AG10803 (cell line): ENCODE results near the gene CFAP20.

Source experiments
- DNase-seq: peaks from one replicate; pipeline ENCODE4 v3.0.0; 2010; ENCODE audit warnings: low read depth
- H3K4me3 ChIP-seq: 2 replicates; pipeline ENCODE4 v1.5.1; 2011; ENCODE audit warnings: mild to moderate bottlenecking, low read length, control low read depth
- TF ChIP-seq, protein P1 (sequence below): conservative IDR thresholded peaks from 2 replicates; pipeline ENCODE4 v1.5.1; 2011; ENCODE audit warnings: mild to moderate bottlenecking, low read length, control low read depth, inconsistent platforms

The CFAP20 gene

DNA sequence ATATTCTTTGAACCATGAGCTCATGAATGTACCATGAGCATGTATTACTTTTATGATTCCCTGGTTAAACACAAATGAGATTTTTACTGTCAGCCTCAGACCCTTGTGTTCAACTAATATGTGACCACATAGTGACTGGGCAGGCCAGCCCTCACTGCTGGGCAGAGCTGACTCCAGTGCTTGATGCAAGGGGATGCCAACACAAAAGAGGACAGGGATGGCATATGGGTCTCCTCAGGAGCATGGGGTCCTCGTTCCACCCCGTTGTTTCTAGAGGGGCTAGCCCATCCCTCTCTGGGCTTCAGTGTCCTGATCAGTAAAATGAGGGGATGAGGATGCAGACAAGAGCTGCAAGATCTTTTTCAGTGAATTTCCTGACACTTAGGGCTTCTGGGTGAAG, 19.3 kb downstream of the CFAP20 start:
- TF ChIP-seq, protein P1, sequence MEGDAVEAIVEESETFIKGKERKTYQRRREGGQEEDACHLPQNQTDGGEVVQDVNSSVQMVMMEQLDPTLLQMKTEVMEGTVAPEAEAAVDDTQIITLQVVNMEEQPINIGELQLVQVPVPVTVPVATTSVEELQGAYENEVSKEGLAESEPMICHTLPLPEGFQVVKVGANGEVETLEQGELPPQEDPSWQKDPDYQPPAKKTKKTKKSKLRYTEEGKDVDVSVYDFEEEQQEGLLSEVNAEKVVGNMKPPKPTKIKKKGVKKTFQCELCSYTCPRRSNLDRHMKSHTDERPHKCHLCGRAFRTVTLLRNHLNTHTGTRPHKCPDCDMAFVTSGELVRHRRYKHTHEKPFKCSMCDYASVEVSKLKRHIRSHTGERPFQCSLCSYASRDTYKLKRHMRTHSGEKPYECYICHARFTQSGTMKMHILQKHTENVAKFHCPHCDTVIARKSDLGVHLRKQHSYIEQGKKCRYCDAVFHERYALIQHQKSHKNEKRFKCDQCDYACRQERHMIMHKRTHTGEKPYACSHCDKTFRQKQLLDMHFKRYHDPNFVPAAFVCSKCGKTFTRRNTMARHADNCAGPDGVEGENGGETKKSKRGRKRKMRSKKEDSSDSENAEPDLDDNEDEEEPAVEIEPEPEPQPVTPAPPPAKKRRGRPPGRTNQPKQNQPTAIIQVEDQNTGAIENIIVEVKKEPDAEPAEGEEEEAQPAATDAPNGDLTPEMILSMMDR = no peak
- H3K4me3 ChIP-seq = no peak overlapping the region
- DNase-seq = no peak

DNA sequence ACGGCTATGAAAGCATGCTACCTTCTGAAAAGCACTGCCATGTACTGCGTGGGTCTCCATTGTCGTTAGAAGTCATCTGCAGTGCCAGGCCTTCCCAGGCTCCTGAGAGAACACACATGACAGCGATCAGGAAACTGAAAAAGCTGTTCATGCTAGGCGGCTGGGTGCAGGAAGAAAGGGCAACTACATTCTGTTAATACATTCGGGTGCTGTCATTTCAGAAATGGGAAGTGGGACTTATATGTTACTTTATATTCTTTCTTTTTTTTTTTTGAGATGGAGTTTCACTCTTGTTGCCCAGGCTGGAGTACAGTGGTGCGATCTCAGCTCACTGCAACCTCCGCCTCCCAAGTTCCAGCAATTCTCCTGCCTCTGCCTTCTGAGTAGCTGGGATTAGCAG, 19.9 kb downstream of the CFAP20 start:
- no peak for DNase-seq
- no peak overlapping the region for H3K4me3 ChIP-seq
- TF ChIP-seq, protein P1 = no peak

DNA sequence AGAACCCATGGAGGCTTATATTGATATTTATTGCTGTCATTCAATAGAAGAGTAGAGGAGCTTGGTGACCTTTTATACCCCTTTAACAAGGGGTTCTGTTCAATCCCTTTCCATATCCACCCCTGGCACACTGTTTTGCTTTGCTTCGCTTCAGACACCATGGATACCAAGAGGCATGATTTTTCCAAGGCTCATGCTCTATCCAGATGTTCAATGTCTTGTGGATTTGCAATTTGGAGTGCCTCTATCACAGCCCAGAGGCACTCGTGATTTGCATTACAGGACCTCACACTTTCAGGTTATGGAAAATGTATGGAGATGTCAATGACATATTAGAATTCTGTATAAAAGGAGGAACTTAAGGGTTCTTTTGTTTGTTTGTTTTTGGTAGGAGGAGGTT, 21.5 kb downstream of the CFAP20 start:
- DNase-seq = peak; percentile 9
- no peak overlapping the region for H3K4me3 ChIP-seq
- TF ChIP-seq, protein P1 = no peak

DNA sequence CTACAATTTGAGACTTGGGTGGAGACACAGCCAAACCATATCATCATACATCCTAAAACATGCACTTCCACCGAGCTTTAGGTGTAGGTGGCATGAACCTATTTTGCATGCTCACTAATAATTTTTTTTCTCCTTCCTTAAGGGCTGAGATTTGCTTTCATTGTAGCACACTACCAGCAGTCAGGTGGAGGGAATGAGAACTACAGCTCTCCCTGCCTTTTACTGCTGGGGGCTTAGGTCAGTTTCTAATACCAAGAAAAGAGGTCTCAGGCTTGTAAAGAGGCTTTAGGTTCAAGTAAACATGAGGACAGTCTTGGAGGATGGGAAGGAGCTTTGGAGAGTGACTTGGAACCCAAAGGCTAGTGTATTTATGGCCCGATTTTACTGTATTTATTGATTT, 22.0 kb downstream of the CFAP20 start:
- TF ChIP-seq, protein P1 = no peak; the same call in 1 of the 2 replicates
- no peak for DNase-seq
- H3K4me3 ChIP-seq = no peak overlapping the region

DNA sequence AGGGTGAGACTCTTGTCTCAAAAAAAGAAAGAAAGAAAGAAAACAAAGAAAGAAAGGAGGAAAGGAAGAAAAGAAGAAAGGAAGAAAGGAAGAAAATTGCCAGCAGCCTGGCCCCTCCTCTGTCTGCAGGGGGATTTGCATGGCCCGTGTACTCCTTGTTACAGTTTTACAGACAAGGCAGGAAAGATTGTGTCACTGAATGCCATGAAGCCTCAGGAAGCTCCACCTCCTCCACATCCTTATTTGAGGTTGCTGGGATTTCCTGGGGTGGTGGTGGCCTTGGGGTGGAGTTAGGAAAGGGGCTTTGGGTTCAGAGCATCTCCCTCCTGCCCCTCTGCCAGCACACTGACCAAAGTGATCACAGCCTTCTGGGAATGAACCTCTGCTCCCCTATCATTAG, 23.6 kb downstream of the CFAP20 start:
- DNase-seq = no peak
- TF ChIP-seq, protein P1 = no peak
- no peak overlapping the region for H3K4me3 ChIP-seq

DNA sequence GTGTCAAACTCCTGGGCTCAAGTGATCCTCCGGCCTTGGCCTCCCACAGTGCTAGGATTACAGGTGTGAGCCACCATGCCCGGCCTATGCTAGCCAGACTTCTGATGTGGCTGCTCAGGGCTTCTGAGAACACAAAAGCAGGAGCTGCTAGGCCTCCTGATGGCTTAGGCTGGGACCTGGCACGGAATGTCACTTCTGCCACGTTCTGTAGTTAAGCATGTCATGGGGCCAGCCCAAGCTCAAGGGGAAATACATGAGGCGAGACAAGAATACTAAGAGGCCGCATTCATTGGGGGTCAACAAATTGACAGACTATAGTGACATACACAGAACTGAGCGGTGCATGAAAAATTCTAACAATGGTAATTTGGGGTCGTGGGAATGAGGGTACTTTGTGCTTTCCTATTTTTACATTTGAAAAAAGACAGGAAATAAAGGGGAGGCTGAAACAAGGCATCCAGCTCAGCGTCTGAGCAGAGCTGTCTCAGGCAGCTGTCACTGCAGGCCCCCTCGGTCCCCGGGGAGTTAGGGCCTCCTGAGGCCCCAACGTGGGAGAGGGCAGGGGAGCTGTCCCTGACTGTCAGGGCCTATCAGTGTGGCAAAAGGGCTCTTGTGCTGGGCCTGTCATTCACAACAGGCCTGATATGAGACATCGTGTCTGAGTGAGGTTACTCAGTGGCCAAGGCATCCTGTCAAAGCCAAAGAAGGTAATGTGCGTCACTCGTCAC, 26.4 kb downstream of the CFAP20 start:
- H3K4me3 ChIP-seq = no peak overlapping the region
- no peak for DNase-seq
- TF ChIP-seq, protein P1 = no peak

DNA sequence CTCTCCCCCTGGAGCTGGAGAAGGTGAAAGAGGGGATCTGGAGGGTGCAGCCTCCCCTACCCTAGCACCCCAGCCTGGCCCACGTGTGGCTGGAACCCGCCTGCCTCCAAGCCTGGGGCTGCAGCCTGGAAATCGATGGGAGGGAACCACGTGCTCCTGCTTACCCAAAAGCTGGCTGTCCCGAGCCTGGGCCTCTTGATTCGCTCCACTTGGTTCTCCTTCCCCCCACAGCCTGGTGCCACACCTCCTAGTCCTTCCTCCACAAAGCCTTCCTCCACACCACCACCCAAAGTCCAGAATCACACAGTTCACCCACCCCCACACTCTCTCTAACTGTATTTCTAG, 29.3 kb downstream of the CFAP20 start:
- no peak for DNase-seq
- H3K4me3 ChIP-seq = no peak overlapping the region
- TF ChIP-seq, protein P1 = no peak
